H9 (cell line): ENCODE data around the gene ZNF566. TPM values are rescaled to one million over a fixed set of nuclear protein-coding genes. Genes with fewer than 3 reads are reported as not detected.

ENCODE experiments used
- DNase-seq: peaks from one replicate; pipeline ENCODE4 v3.0.0-alpha.2; 2017
- H2AFZ ChIP-seq: one replicate; pipeline ENCODE4 v1.6.1; 2013; ENCODE audit warnings: mild to moderate bottlenecking, low read length, control low read depth, moderate library complexity
- H2AK5ac ChIP-seq: 2 replicates; pipeline ENCODE4 v1.6.1; 2013; ENCODE audit warnings: low read length, control low read depth, mixed read lengths; ENCODE audit not compliant: insufficient read length
- H2BK120ac ChIP-seq: one replicate; pipeline ENCODE4 v1.6.1; 2013; ENCODE audit warnings: low read depth, mild to moderate bottlenecking, low read length, control low read depth, inconsistent platforms; ENCODE audit not compliant: poor library complexity, severe bottlenecking
- H2BK12ac ChIP-seq: 2 replicates; pipeline ENCODE4 v1.6.1; 2013; ENCODE audit warnings: low read length, control low read depth, mixed read lengths, low read depth; ENCODE audit not compliant: insufficient read length
- H2BK15ac ChIP-seq: 2 replicates; pipeline ENCODE4 v1.6.1; 2013; ENCODE audit warnings: low read depth, low read length, control low read depth
- H2BK20ac ChIP-seq: one replicate; pipeline ENCODE4 v1.6.1; 2013; ENCODE audit warnings: low read depth, mild to moderate bottlenecking, low read length, control low read depth, inconsistent platforms; ENCODE audit not compliant: poor library complexity, severe bottlenecking
- H2BK5ac ChIP-seq: 2 replicates; pipeline ENCODE4 v1.6.1; 2013; ENCODE audit warnings: low read length, control low read depth, mixed read lengths; ENCODE audit not compliant: insufficient read length
- H3K14ac ChIP-seq: 2 replicates; pipeline ENCODE4 v1.6.1; 2013; ENCODE audit warnings: low read length, control low read depth; ENCODE audit not compliant: insufficient read depth
- H3K18ac ChIP-seq: 2 replicates; pipeline ENCODE4 v1.6.1; 2013; ENCODE audit warnings: low read depth, mild to moderate bottlenecking, mixed read lengths, low read length, control low read depth; ENCODE audit not compliant: insufficient read length
- H3K23ac ChIP-seq: 2 replicates; pipeline ENCODE4 v1.6.1; 2013; ENCODE audit warnings: low read length, control low read depth, mixed read lengths, low read depth; ENCODE audit not compliant: insufficient read length
- H3K23me2 ChIP-seq: 2 replicates; pipeline ENCODE4 v1.6.1; 2013; ENCODE audit warnings: low read depth, mild to moderate bottlenecking, mixed read lengths, low read length, control low read depth; ENCODE audit not compliant: insufficient read length, poor library complexity, severe bottlenecking
- H3K27ac ChIP-seq: 2 replicates; pipeline ENCODE4 v1.5.1; 2013; ENCODE audit warnings: low read length, control low read depth, mixed read lengths, low read depth; ENCODE audit not compliant: insufficient read length
- H3K27me3 ChIP-seq: 2 replicates; pipeline ENCODE4 v1.6.1; 2013; ENCODE audit warnings: low read length, control low read depth, inconsistent platforms; ENCODE audit not compliant: insufficient read depth
- H3K4ac ChIP-seq: 2 replicates; pipeline ENCODE4 v1.6.1; 2013; ENCODE audit warnings: low read depth, mild to moderate bottlenecking, control low read depth, inconsistent platforms, low read length, moderate library complexity
- H3K4me1 ChIP-seq: 2 replicates; pipeline ENCODE4 v1.6.1; 2013; ENCODE audit warnings: low read length, control low read depth, inconsistent platforms; ENCODE audit not compliant: insufficient read depth
- H3K4me2 ChIP-seq: 2 replicates; pipeline ENCODE4 v1.6.1; 2013; ENCODE audit warnings: low read length, control low read depth, mixed read lengths; ENCODE audit not compliant: insufficient read length, insufficient read depth
- H3K56ac ChIP-seq: 2 replicates; pipeline ENCODE4 v1.6.1; 2013; ENCODE audit warnings: low read depth, mild to moderate bottlenecking, mixed read lengths, low read length, control low read depth; ENCODE audit not compliant: insufficient read length
- H3K79me1 ChIP-seq: 2 replicates; pipeline ENCODE4 v1.6.1; 2013; ENCODE audit warnings: low read depth, mild to moderate bottlenecking, moderate library complexity, low read length, control low read depth, inconsistent platforms; ENCODE audit not compliant: insufficient read depth, poor library complexity, severe bottlenecking
- H3K79me2 ChIP-seq: 2 replicates; pipeline ENCODE4 v1.6.1; 2013; ENCODE audit warnings: low read length, control low read depth, inconsistent platforms; ENCODE audit not compliant: insufficient read depth
- H3K9ac ChIP-seq: 2 replicates; pipeline ENCODE4 v1.6.1; 2013; ENCODE audit warnings: low read length, control low read depth, mixed read lengths; ENCODE audit not compliant: insufficient read length; ENCODE audit errors: extremely low read depth
- H3K9me3 ChIP-seq: one replicate; pipeline ENCODE4 v1.6.1; 2013; ENCODE audit warnings: low read depth, low read length, inconsistent platforms; ENCODE audit not compliant: control insufficient read depth
- H3T11ph ChIP-seq: one replicate; pipeline ENCODE4 v1.6.1; 2013; ENCODE audit warnings: mild to moderate bottlenecking, low read length, control low read depth, inconsistent platforms
- H4K20me1 ChIP-seq: one replicate; pipeline ENCODE4 v1.6.1; 2013; ENCODE audit not compliant: control insufficient read depth, insufficient read length, insufficient read depth
- H4K5ac ChIP-seq: 2 replicates; pipeline ENCODE4 v1.6.1; 2013; ENCODE audit warnings: low read depth, mild to moderate bottlenecking, mixed read lengths, low read length, control low read depth; ENCODE audit not compliant: insufficient read length
- H4K8ac ChIP-seq: replicated peaks from 2 replicates; pipeline ENCODE4 v1.6.1; 2013; ENCODE audit warnings: low read length, control low read depth, mixed read lengths, low read depth; ENCODE audit not compliant: insufficient read length
- H4K91ac ChIP-seq: 2 replicates; pipeline ENCODE4 v1.6.1; 2013; ENCODE audit warnings: low read depth, mild to moderate bottlenecking, moderate library complexity, mixed read lengths, low read length, control low read depth; ENCODE audit not compliant: insufficient read length
- H3K27ac Mint-ChIP-seq, 3 experiments: 2 replicates in 2 of 3; 3 replicates in 1 of 3; pipeline ENCODE4 v1.8.0; 2020 to 2021; ENCODE audit warnings: mixed read lengths in 3 of 3, mild to moderate bottlenecking in 1 of 3, moderate library complexity in 1 of 3
- H3K27me3 Mint-ChIP-seq: 2 replicates; pipeline ENCODE4 v1.8.0; 2021; ENCODE audit warnings: low read depth, mild to moderate bottlenecking, moderate library complexity, mixed read lengths
- H3K36me3 Mint-ChIP-seq, 3 experiments: 2 replicates in 2 of 3; 3 replicates in 1 of 3; pipeline ENCODE4 v1.8.0; 2020 to 2021; ENCODE audit warnings: low read depth in 3 of 3, mixed read lengths in 3 of 3; ENCODE audit not compliant: insufficient read depth in 1 of 3
- H3K4me1 Mint-ChIP-seq, 2 experiments: 2 replicates each; pipeline ENCODE4 v1.8.0; 2020; ENCODE audit warnings: mixed read lengths in 2 of 2
- H3K4me3 Mint-ChIP-seq, 2 experiments: 2 replicates in 1 of 2; 3 replicates in 1 of 2; pipeline ENCODE4 v1.8.0; 2020 to 2021; ENCODE audit warnings: mild to moderate bottlenecking in 2 of 2, mixed read lengths in 2 of 2, moderate library complexity in 1 of 2
- H3K9me3 Mint-ChIP-seq, 2 experiments: 2 replicates in 1 of 2; 3 replicates in 1 of 2; pipeline ENCODE4 v1.8.0; 2020; ENCODE audit warnings: mild to moderate bottlenecking in 2 of 2, mixed read lengths in 2 of 2, moderate library complexity in 1 of 2
- CTCF ChIP-seq: fragments of 200-600 bp; sonication (generic); conservative IDR thresholded peaks from 3 replicates; pipeline ENCODE4 v1.8.0; 2021; ENCODE audit warnings: antibody characterized with exemption, mild to moderate bottlenecking
- WGBS: extraction: QIAGEN DNeasy Blood & Tissue Kit; methylation state at CpG from one replicate; pipeline ENCODE4 v1.1.7; 2013; ENCODE audit warnings: missing lambda C conversion rate, low lambda C conversion rate, mixed read lengths; ENCODE audit not compliant: insufficient read length; ENCODE audit errors: extremely low coverage; 5-methylcytosine and 5-hydroxymethylcytosine counted together
- total RNA-seq: library from RNA; stranded (reverse); gene quantifications from 2 replicates; pipeline ENCODE4 v1.2.1, GENCODE V29; 2021

The ZNF566 gene
- total RNA-seq, 1 experiment from 2014 or later: 18.0 TPM

- H2BK12ac ChIP-seq: no peak overlapping the region
Measured at GRCh38 chr19:36514012-36514612, 24.8 kb upstream of the ZNF566 start.

More at GRCh38 chr19:36514012-36514612, 24.8 kb upstream of the ZNF566 start:
- Histone ChIP-seq H2BK5ac (no peak overlapping the region), H3K23me2 (no peaks in the 10 kb centered on the region), H3K4me2 (no peak overlapping the region), H3K18ac (no peak overlapping the region), H3K4ac (no peak overlapping the region), H2BK15ac (no peak overlapping the region), H3K27ac (no peak overlapping the region), H3K27me3 (no peaks in the 10 kb centered on the region), H2AK5ac (no peak overlapping the region), H3K4me1 (no peaks in the 10 kb centered on the region), H3T11ph (no peak overlapping the region), H3K79me2 (no peaks in the 10 kb centered on the region), H4K5ac (no peak overlapping the region), H3K9ac (no peak overlapping the region), H4K91ac (no peak overlapping the region), H3K79me1 (peaks cover 3% of the 10 kb centered on the region), H4K8ac (no peak overlapping the region), H2BK120ac (no peak overlapping the region), H3K9me3 (peaks cover 62% of the 10 kb centered on the region), H3K56ac (no peak overlapping the region), H2BK20ac (no peak overlapping the region), H4K20me1 (no peaks in the 10 kb centered on the region), H3K23ac (no peak overlapping the region), H2AFZ (no peak overlapping the region), H3K14ac (no peak overlapping the region)
- no peak for DNase-seq
- H3K4me3 Mint-ChIP-seq: no peak overlapping the region
- no peaks in the 10 kb centered on the region; the same call in 1 of the 2 replicates for H3K27me3 Mint-ChIP-seq
- WGBS: no CpG with 5 or more reads among the region's 2 CpGs
- no peak for TF ChIP-seq CTCF
- peaks cover 86 to 94% of the 10 kb centered on the region in 2 experiments for H3K9me3 Mint-ChIP-seq
- no peak overlapping the region for H3K27ac Mint-ChIP-seq
- peaks cover 76 to 92% (median 86%) of the 10 kb centered on the region in 3 experiments for H3K36me3 Mint-ChIP-seq
- H3K4me1 Mint-ChIP-seq: no peaks in the 10 kb centered on the region
